H1 (cell line): ENCODE measurements around the gene TSC2. TPM values are rescaled to one million over a fixed set of nuclear protein-coding genes. Genes with fewer than 3 reads are reported as not detected.

ENCODE experiments used
- KDM1A ChIP-seq: fragments of 200-600, 300-600 bp; sonication (generic); IDR thresholded peaks from 2 replicates; pipeline ENCODE4 v1.7.1; 2016; ENCODE audit warnings: mild to moderate bottlenecking, low read length, borderline replicate concordance
- MAFK ChIP-seq: IDR thresholded peaks from 2 replicates; pipeline ENCODE4 v1.6.1; 2012; ENCODE audit warnings: low read depth, mild to moderate bottlenecking, improper control_type of control experiment, low read length
- SP2 ChIP-seq: IDR thresholded peaks from 2 replicates; pipeline ENCODE4 v1.6.1; 2012; ENCODE audit warnings: mild to moderate bottlenecking, low read length, inconsistent platforms
- polyA plus RNA-seq, 7 experiments: library from polyadenylated mRNA; depleted of rRNA in 3 of 7; stranded (reverse) in 5 of 7; unstranded in 2 of 7; fragments of >200 nt in 5 of 7; fragments of 200-250 nt in 2 of 7; gene quantifications; 1 replicate in 5 of 7; 2 replicates in 1 of 7; 4 replicates in 1 of 7; pipeline versions ENCODE4 v1.2.1 to v1.2.3, GENCODE V29; 2011 to 2013; ENCODE audit warnings: missing spikeins in 2 of 7, mixed read lengths in 2 of 7
- total RNA-seq: library from RNA; stranded (reverse); fragmentation: NEBNext Ultra II Directional; extraction: Animal tissue kit (Norgen Biotek cat#: 25700); gene quantifications from 2 replicates; pipeline ENCODE4 v1.2.1, GENCODE V29; 2021
- TF ChIP-seq, protein P1 (sequence below): IDR thresholded peaks from 2 replicates; pipeline ENCODE4 v1.6.1; 2012; ENCODE audit warnings: inconsistent platforms

TSC2 gene
- total and polyA plus RNA-seq, 2 of the 8 experiments (the other 6 are each of a cell fraction or from before 2014, with no cell fraction given): 65.9 to 96.6 TPM

DNA sequence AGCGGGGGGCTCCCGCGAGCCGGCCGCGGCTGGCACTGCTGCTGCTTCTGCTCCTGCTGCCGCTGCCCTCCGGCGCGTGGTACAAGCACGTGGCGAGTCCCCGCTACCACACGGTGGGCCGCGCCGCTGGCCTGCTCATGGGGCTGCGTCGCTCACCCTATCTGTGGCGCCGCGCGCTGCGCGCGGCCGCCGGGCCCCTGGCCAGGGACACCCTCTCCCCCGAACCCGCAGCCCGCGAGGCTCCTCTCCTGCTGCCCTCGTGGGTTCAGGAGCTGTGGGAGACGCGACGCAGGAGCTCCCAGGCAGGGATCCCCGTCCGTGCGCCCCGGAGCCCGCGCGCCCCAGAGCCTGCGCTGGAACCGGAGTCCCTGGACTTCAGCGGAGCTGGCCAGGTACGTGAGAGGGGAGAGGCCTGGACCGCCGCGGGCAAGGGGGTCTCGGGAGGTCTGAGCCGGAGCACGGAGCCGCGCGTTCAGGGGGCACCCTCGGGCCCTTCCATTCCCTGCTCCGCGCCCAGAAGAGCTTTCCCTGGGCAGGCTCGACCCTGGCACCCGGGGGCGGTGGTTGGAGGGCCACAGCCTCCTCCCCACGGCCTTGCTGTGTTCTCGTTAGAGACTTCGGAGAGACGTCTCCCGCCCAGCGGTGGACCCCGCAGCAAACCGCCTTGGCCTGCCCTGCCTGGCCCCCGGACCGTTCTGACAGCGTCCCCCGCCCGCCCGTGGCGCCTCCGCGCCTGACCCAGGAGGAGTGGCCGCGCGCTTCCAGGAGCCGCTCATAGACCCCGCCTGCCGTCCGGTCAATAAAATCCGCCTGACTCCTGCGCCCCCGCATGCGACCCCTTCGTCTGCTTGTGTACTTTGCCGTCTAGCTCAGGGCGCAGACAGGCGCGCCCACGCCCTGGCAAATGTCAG is 27.6 kb upstream of the TSC2 start (continued):
- no peak for TF ChIP-seq KDM1A
- TF ChIP-seq MAFK: no peak
- TF ChIP-seq SP2: no peak
- TF ChIP-seq, protein P1, sequence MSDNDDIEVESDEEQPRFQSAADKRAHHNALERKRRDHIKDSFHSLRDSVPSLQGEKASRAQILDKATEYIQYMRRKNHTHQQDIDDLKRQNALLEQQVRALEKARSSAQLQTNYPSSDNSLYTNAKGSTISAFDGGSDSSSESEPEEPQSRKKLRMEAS: peak; percentile 92
